CD4-positive, alpha-beta T cell treated with Interleukin-4 for 4 hours (primary cell): ENCODE results near the gene BBOF1.

Experiments
- DNase-seq: peaks from one replicate; pipeline ENCODE4 v3.0.0-alpha.2; 2020

BBOF1 gene

GRCh38 chr14:74105381-74105780 is 86.2 kb downstream of the BBOF1 start:
- DNase-seq = no peak

DNA sequence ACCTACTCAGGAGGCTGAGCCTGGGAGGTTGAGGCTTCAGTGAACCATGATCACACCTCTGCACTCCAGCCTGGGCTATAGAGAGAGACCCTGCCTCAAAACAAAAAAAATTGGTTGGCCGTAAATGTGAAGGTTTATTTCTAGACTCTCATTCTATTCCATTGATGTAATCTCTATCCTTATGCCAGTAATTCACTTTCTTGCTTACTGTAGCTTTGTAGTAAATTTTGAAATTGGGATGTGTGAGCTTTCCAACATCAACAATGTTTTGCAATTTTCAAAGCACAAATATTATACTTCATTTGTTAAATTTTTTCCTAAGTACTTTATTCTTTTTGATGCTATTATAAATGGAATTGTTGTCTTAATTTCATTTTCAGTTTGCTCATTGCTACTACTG is 90.2 kb downstream of the BBOF1 start:
- DNase-seq = no peak

DNA sequence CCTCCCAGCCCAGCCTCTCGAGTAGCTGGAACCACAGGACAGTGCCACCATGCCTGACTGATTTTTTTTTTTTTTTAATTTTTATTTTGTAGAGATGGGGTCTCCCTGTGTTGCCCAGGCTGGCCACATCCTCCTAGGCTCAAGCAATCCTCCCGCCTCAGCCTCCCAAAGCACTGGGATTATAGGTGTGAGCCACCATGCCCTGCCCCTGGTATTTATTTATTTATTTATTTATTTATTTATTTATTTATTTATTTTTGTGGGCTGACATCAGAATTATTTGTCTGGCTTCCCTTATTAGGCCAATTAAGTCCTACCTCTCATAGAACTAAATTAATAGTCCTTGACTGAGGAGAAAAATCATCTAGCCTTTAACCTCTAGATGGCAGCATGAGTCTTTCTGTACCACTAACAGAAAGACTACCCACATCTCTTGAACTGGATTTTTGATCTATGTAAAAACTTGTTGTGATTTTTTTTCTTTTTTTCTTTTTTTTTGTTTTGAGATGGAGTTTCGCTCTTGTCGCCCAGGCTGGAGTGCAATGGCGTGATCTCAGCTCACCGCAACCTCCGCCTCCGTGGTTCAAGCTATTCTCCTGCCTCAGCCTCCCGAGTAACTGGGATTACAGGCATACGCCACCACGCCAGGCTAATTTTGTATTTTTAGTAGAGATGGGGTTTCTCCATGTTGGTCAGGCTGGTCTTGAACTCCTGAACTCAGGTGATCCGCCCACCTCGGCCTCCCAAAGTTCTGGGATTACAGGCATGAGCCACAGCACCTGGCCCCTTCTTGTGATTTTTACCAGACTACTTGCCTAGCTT is 92.5 kb downstream of the BBOF1 start:
- DNase-seq = peak; percentile 45
